Parathyroid adenoma (tissue), 2 donors: ENCODE results near the gene VLDLR.

Source experiments
- H2AFZ ChIP-seq: fragments of 300-600 bp; sonication (generic); one replicate; pipeline ENCODE4 v1.7.0; 2017; ENCODE audit warnings: antibody characterized with exemption, mild to moderate bottlenecking
- H3K27ac ChIP-seq: fragments of 300-600 bp; sonication (generic); one replicate; pipeline ENCODE4 v1.7.0; 2017
- H3K27me3 ChIP-seq: fragments of 300-600 bp; sonication (generic); one replicate; pipeline ENCODE4 v1.7.0; 2017; ENCODE audit warnings: low read length; ENCODE audit not compliant: control insufficient read depth, insufficient read depth
- H3K36me3 ChIP-seq: fragments of 300-600 bp; sonication (generic); one replicate; pipeline ENCODE4 v1.7.0; 2017; ENCODE audit warnings: low read length; ENCODE audit not compliant: control insufficient read depth, insufficient read depth
- H3K4me1 ChIP-seq: fragments of 300-600 bp; sonication (generic); one replicate; pipeline ENCODE4 v1.7.0; 2017; ENCODE audit warnings: control low read depth
- H3K4me2 ChIP-seq: fragments of 300-600 bp; sonication (generic); one replicate; pipeline ENCODE4 v1.7.0; 2017; ENCODE audit warnings: low read length
- H3K4me3 ChIP-seq: fragments of 300-600 bp; sonication (generic); one replicate; pipeline ENCODE4 v1.7.0; 2017; ENCODE audit warnings: low read depth, low read length
- H3K79me2 ChIP-seq: fragments of 300-600 bp; sonication (generic); one replicate; pipeline ENCODE4 v1.7.0; 2017; ENCODE audit warnings: control low read depth
- H3K9ac ChIP-seq: fragments of 300-600 bp; sonication (generic); one replicate; pipeline ENCODE4 v1.7.0; 2017; ENCODE audit warnings: mild to moderate bottlenecking
- H3K9me3 ChIP-seq: fragments of 300-600 bp; sonication (generic); one replicate; pipeline ENCODE4 v1.7.0; 2017; ENCODE audit warnings: low read length; ENCODE audit not compliant: control insufficient read depth
- TF ChIP-seq, protein P1 (sequence below): fragments of 300-600 bp; sonication (generic); IDR thresholded peaks from one replicate; pipeline ENCODE4 v1.7.0; 2017; ENCODE audit warnings: antibody characterized with exemption, mild to moderate bottlenecking
- donor health status: primary hyperparathyroidism.

VLDLR gene

DNA sequence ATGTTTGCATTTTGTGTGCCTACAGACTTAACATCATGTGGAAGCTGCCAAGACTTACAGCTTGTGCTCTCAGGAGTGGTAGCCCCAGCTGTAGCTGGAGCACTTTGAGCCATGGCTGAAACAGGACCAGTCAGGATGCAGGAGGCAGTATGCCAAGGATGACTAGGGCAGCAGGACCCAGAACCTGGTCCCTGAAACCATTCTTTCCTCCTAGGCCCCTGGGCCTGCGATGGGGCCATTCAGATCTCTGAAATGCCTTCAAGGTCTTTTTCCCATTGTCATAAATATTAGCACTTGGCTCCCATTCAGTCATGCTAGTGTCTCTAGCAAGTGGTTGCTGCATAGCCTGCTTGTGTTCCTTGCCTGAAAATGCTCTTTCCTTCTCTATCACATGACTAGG is 29.6 kb upstream of the VLDLR start:
- Histone ChIP-seq H3K9me3 (no peaks in the 10 kb centered on the region), H3K4me1 (no peaks in the 10 kb centered on the region), H3K27me3 (no peaks in the 10 kb centered on the region), H3K27ac (no peak overlapping the region), H2AFZ (no peak overlapping the region), H3K9ac (no peak overlapping the region), H3K4me2 (no peak overlapping the region), H3K36me3 (no peaks in the 10 kb centered on the region), H3K79me2 (no peaks in the 10 kb centered on the region), H3K4me3 (no peak overlapping the region)
- TF ChIP-seq, protein P1, sequence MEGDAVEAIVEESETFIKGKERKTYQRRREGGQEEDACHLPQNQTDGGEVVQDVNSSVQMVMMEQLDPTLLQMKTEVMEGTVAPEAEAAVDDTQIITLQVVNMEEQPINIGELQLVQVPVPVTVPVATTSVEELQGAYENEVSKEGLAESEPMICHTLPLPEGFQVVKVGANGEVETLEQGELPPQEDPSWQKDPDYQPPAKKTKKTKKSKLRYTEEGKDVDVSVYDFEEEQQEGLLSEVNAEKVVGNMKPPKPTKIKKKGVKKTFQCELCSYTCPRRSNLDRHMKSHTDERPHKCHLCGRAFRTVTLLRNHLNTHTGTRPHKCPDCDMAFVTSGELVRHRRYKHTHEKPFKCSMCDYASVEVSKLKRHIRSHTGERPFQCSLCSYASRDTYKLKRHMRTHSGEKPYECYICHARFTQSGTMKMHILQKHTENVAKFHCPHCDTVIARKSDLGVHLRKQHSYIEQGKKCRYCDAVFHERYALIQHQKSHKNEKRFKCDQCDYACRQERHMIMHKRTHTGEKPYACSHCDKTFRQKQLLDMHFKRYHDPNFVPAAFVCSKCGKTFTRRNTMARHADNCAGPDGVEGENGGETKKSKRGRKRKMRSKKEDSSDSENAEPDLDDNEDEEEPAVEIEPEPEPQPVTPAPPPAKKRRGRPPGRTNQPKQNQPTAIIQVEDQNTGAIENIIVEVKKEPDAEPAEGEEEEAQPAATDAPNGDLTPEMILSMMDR, result no peak

DNA sequence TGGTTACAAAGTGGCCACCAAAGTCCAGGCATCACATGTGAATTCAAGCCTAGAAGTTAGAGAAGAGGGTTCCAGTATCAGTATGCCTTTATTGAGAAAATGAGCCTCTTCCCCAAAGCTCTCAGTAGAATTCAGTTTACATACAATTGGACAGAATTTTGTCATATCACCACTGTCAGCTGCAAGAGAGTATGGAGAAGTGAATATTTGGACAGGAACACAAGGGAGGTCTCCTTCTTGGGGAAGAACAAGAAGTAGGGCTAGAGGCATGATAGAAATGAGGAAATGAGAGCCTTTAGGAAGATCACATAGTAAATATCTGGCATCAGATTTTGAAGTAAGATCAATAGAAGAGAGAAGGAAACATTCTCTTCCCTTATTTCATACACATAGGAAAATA is 27.8 kb upstream of the VLDLR start:
- Histone ChIP-seq H3K27ac (no peak overlapping the region), H3K4me3 (no peak overlapping the region), H3K36me3 (no peaks in the 10 kb centered on the region), H3K79me2 (no peaks in the 10 kb centered on the region), H2AFZ (no peak overlapping the region), H3K4me1 (no peaks in the 10 kb centered on the region), H3K9me3 (no peaks in the 10 kb centered on the region), H3K4me2 (no peak overlapping the region), H3K27me3 (no peaks in the 10 kb centered on the region), H3K9ac (no peak overlapping the region)
- TF ChIP-seq, protein P1, result no peak

DNA sequence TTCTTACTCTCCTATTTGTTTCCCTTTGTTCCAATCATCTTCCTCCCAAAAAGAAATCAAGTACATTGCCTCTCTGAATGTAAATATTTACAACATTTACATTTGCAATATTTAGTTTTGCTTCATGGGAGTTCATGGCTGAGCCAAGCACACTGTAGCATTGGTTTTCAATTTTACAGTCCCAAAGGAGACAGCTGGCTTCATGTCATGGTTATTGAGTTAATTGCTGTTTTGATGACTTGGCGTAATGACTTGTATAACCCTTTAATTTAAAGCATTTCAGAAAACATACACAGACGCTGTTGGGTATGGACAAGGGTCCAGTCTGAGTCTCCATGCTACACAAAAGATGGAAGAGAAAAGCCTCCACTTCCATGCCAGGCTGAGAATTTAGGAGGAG is 25.6 kb upstream of the VLDLR start:
- Histone ChIP-seq H3K36me3 (no peaks in the 10 kb centered on the region), H3K4me3 (no peak overlapping the region), H3K79me2 (no peaks in the 10 kb centered on the region), H2AFZ (no peak overlapping the region), H3K27me3 (no peaks in the 10 kb centered on the region), H3K27ac (no peak overlapping the region), H3K4me1 (no peaks in the 10 kb centered on the region), H3K9me3 (no peaks in the 10 kb centered on the region), H3K4me2 (no peak overlapping the region), H3K9ac (no peak overlapping the region)
- TF ChIP-seq, protein P1, result no peak

DNA sequence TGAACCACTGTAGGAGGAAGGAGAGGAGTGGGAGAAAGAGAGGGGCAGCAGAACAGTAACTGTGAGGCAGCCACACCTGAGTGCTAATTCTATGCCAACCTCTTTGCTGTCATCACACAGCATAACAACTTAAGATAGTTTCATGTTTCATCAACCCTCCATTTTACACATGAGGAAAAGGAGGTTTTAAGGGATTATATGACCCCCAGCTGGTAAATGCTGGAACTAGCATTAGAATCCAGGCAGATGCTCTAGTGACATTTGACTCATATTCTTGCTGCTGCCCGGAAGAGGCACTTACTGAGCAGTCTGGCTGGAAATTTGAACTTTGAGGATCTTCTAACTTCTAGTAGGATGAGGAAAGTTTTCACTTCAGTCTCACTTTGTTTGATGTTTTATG is 24.1 kb upstream of the VLDLR start:
- TF ChIP-seq, protein P1, result no peak
- no peaks in the 10 kb centered on the region for H3K27me3 ChIP-seq
- no peak overlapping the region for H3K27ac ChIP-seq
- no peak overlapping the region for H3K4me2 ChIP-seq
- H3K4me3 ChIP-seq, result no peak overlapping the region
- no peaks in the 10 kb centered on the region for H3K9me3 ChIP-seq
- H3K79me2 ChIP-seq, result no peaks in the 10 kb centered on the region
- H3K4me1 ChIP-seq, result no peaks in the 10 kb centered on the region
- no peaks in the 10 kb centered on the region for H3K36me3 ChIP-seq
- no peak overlapping the region for H2AFZ ChIP-seq
- H3K9ac ChIP-seq, result no peak overlapping the region

DNA sequence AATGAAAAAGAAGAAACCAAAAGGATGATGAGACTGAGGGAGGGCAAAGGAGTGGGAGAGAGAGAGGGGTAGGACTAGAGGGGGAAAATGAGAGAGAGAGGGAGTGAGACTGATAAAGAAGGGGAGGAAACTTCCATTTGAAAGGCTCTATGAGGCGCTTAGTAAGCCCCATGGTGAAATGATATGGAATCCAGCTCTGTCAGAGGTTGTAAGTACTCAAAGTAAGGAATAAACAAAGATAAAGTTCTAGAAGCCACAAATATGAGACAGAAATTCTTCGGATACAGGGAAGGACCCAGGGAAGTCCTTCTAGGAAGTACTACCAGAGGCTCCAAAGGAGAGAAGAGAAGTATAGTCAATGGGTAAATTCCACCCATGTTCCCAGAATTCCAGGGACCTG is 21.7 kb upstream of the VLDLR start:
- Histone ChIP-seq H3K9ac (no peak overlapping the region), H3K9me3 (no peaks in the 10 kb centered on the region), H3K4me2 (no peak overlapping the region), H2AFZ (no peak overlapping the region), H3K4me1 (no peaks in the 10 kb centered on the region), H3K4me3 (no peak overlapping the region), H3K79me2 (no peaks in the 10 kb centered on the region), H3K27me3 (no peaks in the 10 kb centered on the region), H3K27ac (no peak overlapping the region), H3K36me3 (no peaks in the 10 kb centered on the region)
- TF ChIP-seq, protein P1, result no peak
